Measurements from ENCODE around the gene MYO16.
"Not testable (repeated sequence)": the region's sequence is repeated elsewhere in the genome, so short reads cannot be mapped to it uniquely, and the experiment has no call there.

Gene MYO16

DNA sequence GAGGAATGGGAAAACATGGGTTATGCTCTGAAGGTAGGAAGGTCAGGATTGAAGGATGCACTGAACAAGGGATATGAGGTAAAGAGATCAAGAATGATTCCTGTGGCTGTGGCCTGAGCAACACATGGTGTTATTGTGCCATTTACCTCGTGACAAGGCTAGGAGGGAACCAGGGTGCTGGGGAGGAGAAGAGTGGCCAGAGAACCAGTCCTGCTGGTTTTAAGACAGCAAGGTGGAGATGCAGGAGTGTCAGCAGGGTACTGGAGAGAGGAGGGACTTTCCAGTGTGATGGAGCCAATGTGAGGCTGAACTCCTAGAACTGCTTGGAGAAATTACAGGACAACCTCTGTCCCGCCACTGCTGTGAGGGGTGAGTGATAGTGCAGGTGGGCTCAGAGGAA, 282.4 kb downstream of the MYO16 start:
- no peak for DNase-seq

DNA sequence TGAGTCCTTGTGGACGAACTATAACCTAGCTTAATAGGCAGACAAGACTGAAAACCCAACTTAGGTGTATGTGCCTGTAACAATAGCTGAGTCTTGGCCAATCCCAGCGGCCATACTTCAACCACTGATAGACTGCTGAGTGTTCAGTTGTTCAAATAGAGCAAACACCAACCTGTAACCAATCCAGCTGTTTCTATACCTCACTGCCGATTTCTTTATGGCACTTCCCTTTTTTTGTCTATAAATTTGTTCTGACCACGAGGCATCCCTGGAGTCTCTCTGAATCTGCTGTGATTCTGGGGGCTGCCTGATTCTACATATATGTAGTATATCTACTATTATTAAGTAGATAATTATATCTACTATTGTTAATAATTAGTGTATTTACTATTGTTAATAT, 284.3 kb downstream of the MYO16 start:
- not testable (repeated sequence) for DNase-seq

- no peak for DNase-seq
Observed at GRCh38 chr13:108915095-108915633, 285.8 kb downstream of the MYO16 start.

GRCh38 chr13:108915634-108916512, 286.5 kb downstream of the MYO16 start:
- DNase-seq: peak; percentile 74

DNA sequence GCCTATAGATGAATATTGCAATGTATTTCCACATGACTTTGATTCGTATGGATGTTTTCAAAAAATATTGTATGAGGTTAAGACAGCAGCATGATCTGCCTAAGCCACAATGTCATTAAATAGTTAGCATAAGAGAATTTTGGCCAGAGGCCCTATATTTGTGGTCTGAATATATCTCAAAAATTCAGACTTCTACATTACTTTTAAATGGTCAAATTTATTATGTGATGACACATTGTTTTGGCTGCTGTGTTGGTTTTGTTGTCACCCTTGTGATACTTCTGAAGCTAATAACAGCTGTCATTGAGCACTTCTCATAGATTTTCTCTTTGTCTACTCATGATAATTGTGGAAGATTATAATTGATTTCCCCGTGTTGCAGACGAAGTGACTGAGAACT, 288.2 kb downstream of the MYO16 start:
- DNase-seq: no peak

DNA sequence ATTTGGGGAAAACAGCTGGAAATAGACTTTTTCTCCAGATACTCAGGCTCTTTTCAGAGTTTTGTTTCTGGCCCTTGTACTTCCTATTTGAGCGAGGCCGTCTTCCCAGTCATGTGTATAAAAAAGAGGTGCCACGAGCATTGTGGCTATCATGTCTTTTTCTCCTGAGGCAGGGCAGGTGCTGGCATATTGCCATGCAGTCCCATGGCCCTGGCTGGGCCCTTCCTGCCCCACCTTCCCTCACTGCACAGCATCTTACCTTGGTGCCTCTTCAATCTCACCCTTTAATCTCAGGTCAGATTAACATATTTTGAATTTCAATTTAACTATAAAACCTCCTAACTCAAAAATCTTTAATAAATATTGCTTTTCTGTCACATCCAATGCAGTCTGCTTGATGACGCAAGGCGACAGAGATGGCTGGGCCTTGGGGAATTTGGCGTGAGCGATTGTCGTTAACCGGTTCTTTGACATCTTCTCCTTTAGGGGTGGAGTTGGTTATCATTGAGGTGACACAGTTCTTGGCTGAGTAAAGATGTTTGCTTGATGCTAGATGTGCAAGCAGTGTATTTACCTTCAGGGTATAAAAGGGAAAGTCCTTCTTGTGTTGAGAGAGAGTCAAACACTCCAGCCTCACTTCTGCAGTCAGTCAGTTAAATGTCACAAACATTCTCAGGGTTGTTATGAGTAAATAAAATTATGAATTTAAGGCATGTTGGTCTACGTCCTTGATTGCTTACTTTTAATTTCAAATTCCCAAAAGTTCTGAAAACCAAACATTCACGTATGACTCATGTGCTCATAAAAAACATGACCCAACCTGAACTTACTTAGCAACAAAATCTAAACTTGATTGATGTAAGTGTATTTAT, 289.9 kb downstream of the MYO16 start:
- DNase-seq: no peak

DNA sequence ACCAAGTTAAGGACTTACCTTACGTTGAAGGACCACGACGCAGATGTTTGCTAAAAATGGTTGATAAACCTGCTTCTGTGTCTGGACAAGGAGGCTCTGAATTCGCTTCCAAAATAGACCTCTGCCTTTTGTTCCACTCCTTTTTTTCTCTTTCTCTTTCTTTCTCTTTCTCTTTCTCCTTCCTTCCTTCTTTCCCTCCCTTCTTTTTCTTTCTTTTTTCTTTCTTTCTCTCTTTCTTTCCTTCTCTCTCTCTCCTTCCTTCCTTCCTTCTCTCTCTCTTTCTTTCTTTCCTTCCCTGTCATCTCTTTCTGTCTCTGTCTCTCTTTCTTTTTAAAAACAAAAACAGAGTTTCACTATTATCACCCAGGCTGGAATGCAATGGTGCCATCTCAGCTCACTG, 290.7 kb downstream of the MYO16 start:
- DNase-seq: no peak

GRCh38 chr13:108921238-108921637, 291.8 kb downstream of the MYO16 start:
- no peak for DNase-seq

GRCh38 chr13:108922108-108922507, 292.7 kb downstream of the MYO16 start:
- DNase-seq: no peak

GRCh38 chr13:108923386-108924047, 294.1 kb downstream of the MYO16 start:
- DNase-seq: no peak

- DNase-seq: no peak
Observed at GRCh38 chr13:108924134-108924533, 294.7 kb downstream of the MYO16 start.

DNA sequence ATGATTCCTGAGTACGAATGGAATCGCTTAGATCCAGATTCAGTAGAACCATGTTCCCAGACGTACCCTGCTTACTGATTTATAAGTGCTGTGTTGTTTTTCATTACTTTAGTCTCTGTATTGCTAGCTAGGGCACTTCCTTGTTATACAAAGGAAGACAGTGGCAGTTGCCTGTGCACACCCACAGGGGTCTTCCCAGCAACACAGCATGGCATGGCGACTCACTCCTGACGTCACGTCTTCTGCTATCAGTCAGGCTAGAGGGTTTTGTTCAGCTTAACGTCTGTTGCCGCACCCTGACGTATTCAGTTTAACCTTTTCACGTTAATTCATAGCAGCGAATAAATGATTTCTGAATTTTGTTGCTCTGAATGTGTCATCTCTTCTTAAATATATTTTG, 295.1 kb downstream of the MYO16 start:
- DNase-seq: no peak

DNA sequence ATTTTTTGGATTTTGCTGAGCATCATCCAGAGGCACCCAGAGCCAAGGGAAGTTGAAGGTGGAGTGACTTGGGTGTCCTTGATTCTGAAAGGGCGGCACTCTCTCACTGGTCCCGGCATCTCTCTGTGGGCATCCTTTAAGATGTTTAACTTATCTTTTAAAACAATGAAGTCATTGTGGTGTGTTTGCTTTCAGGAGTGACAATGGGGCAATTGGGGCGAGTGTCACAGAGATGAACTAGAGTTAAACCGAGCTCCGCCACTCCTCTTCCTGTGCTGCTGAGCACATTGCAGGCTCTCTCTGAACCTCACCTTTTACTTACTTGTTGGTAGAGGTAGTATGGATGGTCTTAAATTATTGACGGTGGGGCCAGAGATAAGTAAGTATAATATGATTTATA, 295.7 kb downstream of the MYO16 start:
- DNase-seq: no peak

DNA sequence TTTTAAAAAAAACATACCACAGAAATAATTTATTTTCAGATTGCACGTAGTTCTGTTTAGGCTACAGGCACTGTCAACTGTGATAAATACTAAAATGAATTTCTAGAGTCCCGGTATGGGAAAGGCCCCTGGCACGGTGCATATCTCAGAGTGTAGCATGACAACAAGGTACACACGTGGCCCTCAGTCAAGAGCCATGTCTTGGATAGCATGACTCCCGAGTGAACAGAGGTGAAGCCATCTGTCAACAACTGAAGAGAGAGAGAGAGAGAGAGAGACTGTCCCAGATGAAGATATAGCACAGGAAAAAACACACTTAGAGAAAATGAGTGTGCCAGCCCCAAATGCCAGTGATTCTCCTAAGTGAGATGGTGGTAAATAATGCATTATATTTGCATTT, 297.5 kb downstream of the MYO16 start:
- no peak for DNase-seq

DNA sequence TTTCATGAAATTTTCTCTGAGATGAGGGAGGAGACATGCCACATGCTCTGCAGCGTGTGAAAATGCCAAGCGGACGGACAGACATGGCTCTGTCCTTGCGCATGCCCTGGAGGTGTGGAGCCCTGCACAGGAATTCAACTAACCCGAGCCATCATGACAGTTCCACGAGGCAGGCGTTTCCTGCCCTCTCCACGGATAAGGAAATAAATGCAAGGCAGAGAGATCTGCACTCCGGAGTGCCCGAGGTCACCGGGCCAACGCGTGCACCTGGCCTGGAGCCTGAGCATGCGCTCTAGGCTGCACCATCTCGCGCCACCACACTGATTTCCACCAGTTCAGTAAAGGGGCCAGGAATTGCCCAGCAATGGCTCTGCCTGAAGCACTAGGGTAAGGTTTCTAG, 298.2 kb downstream of the MYO16 start:
- no peak for DNase-seq

GRCh38 chr13:108929532-108930206, 300.3 kb downstream of the MYO16 start:
- no peak for DNase-seq

DNA sequence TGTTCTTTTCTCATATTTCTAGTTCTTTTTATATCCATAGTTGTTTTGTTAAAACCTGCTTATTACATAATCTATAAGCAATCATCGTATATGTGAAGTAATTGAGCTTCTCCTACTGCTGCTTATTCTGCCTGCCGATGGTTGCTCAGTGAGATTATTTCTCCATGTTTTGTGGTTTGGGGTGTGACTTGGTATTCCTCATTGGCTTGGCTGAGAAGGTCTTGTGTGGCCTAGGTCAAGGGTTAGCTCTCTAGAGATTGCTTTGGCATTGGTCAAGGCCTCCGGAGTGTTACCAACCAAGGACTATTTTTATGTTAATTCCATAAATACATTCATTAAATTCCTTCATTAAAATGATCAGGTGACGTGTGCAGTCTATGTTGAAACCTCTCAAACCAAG, 302.8 kb downstream of the MYO16 start:
- no peak for DNase-seq

DNA sequence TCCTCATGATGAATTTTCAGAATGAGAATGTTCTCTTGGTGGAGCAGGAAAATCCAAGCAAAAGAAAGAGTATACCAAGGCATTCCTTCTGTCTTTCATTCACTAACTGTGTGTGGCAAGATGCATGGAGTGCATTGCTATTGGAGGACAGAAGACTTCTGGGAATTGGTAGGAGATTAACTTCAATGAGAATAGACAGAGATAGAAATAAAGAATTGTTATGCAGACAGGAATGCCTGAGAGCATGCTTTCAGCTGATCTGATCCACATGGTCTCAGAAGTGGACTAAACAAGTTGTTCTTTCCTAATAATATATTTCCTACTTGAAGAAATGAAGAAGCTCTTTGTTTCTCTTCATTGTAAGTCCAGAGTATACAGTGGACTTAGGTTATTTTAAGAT, 303.6 kb downstream of the MYO16 start:
- no peak for DNase-seq

DNA sequence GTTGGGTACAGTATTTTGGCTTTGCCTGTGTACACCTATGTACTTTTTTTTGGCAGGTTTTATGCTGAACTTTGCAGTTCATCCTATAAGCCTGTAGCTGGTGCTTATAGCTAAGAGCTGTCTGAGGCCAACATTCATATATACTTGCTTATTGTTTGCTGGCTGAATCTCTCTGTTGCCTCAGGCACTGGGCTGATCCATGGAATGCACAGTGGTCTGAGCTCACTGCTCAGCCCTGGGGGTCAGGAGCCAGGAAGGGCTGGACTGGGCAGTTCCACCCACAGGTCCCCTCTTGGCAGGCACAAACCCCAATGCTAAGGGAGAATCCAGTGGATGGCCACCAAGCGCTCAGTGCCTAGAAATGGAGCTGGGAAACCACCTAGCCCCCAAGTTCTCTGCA, 308.7 kb downstream of the MYO16 start:
- no peak for DNase-seq

- no peak for DNase-seq
Observed at GRCh38 chr13:108940121-108940520, 310.7 kb downstream of the MYO16 start.

- no peak for DNase-seq
Observed at GRCh38 chr13:108943842-108944241, 314.4 kb downstream of the MYO16 start.

GRCh38 chr13:108944760-108945159, 315.3 kb downstream of the MYO16 start:
- no peak for DNase-seq
